ENCODE data around the gene UGP2. TPM values are rescaled to one million over a fixed set of nuclear protein-coding genes. Genes with fewer than 3 reads are reported as not detected.
"Not testable (repeated sequence)": the region's sequence is repeated elsewhere in the genome, so short reads cannot be mapped to it uniquely, and the experiment has no call there.

Gene UGP2
- total RNA-seq, result 57.5 and 59.2 TPM in 2 replicates

DNA sequence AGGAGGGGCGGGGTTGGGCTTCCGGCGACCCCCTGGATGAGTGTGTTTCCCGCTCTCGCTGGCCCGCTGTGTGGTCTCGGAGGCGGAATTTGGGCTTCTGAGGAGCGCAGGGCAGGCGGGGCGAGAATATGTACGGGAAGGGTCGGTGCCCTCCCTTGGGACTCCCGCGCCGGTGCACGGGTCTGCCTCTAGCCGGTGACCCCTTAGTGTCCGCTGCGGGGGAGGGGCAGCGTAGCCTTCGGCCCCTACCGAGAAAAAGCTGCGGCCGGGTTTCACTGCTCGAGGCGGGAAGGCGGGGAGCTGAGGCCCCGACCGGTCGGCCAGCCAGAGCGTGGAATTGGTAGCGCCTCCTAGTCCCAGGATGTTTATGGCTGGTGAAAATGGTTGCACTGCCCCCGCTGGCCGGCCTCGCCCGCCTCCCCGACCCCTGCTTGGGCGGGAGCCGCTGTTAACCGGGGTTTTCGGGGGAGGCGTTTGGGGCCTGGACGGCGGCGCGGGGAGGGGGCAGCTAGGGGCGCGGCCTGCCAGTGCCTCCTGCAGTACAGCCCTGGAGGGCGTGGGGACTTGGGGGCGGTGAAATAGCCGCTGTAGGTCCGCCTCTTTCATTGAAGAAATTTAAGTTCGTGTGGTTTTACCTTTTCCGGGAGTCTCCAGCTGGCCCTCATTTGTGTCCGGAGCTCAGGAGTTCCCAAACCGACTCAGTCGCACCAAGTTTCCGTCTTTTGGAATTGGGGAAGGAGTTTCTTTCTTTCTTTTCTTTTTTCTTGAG, at the start of gene UGP2:
UGP2 (plus strand) TSS at position 643 of the 769 bp plus-strand sequence. CDS start 290 bp downstream, outside the sequence.
- no peak for DNase-seq (ENCODE audit: extremely low read depth, low read depth, low spot score)

DNA sequence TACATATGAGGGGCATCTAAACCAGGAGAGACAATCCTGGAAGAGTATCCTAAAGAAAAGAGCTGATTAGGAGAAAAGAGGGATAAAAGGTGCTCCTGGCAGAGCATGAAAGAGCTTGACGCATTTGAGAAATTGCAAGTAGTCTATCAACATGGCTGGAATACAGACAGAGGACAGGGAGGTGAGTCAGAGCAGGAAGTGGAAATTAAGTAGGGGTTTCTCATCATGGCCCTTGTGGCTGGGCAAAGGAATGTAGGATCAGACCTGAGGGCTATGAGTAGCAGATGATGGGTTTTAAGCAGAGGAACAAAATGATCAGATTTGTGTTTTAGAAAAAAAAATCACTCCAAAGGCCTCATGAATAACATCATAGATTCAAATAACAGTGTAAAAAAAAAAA, 49.2 kb upstream of the UGP2 start:
- no peak for DNase-seq (ENCODE audit: extremely low read depth, low read depth, low spot score)

DNA sequence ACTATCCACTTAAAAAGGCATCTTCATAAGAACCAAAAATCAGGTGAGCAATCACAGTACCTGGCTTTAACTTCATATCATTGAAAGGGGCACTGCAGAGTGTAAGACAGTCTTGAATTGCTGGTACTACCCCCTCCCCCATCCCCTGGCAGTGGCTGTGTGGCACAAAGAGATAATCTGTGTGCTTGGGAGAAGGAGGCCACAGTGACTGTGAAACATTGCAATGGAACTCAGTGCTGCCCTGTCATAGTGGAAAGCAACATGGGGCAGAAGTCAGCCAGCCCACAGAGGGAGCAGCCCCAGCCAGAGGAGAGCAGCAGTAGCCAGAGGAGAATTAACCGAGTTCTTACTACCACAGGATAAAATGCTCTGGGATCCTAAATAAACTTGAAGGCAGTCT, 45.3 kb upstream of the UGP2 start:
- DNase-seq (ENCODE audit: extremely low read depth, low read depth, low spot score), result no peak

DNA sequence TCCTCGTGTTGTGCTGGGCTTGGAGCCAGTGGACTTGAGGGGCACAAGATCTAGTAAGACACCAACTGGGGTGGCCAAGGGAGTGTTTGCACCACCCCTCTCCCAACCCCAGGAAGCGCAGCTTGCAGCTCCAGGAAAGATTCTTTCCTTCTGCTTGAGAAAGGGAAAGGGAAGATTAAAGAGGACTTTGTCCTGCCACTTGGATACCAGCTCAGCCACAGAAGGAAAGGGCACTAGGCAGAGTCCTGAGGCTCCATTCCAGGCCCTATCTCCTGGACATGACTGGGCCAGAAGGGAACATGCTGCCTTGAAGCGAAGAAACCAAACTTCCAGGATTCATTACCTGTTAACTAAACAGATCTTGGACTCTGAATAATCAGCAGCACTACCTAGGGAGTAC, 44.9 kb upstream of the UGP2 start:
- DNase-seq (ENCODE audit: extremely low read depth, low read depth, low spot score), result no peak

DNA sequence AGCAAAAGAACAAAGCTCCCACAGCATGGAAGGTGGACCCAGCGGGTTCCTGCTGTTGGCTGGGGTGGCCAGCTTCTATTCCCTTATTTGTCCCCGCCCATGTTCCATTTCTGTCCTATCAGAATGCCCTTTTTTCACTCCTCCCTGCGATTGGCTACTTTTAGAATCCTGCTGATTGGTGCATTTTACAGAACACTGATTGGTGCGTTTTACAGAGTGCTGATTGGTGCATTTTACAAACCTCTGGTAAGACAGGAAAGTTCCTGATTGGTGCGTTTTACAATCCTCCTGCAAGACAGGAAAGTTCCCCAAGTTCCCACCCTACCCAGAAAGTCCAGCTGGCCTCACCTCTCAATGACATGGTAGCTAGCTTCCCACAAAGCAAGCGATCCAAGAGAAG, 40.2 kb upstream of the UGP2 start:
- no peak for DNase-seq (ENCODE audit: extremely low read depth, low read depth, low spot score)

DNA sequence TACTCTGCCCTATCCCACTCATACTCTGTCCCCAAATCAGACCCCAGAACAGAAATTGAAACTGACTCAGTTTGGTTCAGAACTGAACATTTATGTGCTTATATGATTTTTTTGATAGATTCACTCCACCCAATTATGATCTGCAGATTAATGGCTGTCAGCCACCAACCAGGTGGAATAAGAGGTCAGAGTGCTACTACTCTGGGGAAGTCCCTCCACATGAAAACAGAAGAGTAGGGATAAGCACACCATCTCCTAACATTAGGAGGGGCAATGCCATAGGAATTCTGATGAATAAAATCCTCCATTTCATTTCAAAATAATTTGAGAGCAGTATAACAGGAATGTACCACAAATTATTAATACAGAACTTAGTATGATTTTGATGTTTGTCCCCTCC, 36.3 kb upstream of the UGP2 start:
- DNase-seq (ENCODE audit: extremely low read depth, low read depth, low spot score), result no peak

DNA sequence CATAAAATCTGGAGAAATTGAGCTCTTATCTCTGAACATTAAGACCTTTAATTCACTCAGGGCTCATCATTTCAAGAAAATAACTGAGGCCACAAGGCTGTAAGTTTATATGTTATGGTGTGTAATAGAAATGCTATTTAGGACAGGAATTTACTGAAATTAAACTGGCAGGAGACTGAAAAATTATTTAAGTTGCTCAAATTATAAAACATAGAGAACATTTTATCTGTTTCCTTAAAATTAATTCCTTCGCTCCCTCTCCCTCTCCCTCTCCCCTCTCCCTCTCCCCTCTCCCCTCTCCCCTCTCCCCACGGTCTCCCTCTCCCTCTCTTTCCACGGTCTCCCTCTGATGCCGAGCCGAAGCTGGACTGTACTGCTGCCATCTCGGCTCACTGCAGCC, 33.7 kb upstream of the UGP2 start:
- DNase-seq (ENCODE audit: extremely low read depth, low read depth, low spot score), result not testable (repeated sequence)

DNA sequence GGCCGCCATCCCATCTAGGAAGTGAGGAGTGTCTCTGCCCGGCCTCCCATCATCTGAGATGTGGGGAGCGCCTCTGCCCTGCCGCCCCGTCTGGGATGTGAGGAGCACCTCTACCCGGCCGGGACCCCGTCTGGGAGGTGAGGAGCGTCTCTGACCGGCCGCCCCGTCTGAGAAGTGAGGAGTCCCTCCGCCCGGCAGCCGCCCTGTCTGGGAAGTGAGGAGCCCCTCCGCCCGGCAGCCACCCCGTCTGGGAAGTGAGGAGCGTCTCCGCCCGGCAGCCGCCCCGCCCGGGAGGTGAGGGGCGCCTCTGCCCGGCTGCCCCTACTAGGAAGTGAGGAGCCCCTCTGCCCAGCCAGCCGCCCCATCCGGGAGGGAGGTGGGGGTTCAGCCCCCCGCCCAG, 32.8 kb upstream of the UGP2 start:
- DNase-seq (ENCODE audit: extremely low read depth, low read depth, low spot score), result not testable (repeated sequence)

DNA sequence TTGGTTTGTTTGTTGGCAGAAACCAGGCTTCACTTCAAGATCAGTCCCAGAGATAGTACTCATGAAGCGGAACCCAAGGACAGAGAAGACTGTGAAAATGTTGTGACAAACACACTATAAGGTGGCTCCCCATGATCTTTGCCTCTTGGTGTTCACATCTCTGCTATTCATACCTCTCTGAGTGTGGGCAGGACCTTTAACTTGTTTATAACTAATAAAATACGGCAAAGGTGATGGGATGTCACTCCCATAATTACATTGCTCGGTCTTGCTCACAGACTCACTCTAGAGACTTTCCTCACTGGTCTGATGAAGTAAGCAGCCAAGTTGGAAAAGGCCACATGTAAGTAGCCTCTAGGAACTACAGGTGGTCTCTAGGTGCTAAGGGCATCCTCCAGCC, 30.6 kb upstream of the UGP2 start:
- DNase-seq (ENCODE audit: extremely low read depth, low read depth, low spot score), result no peak

DNA sequence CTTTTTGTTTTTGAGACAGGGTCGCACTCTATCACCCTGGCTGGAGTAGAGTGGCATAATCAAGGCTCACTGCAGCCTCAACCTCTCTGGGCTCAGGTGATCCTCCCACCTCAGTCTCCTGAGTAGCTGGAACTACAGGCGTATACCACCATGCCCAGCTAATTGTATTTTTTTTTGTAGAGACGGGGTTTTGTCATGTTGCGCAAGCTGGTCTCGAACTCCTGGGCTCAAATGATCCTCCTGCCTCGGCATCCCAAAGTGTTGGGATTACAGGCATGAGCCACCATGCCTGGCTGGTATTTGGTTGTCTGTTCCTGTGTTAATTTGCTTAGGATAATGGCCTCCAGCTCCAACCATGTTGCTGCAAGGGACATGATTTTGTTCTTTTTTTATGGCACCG, 29.8 kb upstream of the UGP2 start:
- not testable (repeated sequence) for DNase-seq (ENCODE audit: extremely low read depth, low read depth, low spot score)

DNA sequence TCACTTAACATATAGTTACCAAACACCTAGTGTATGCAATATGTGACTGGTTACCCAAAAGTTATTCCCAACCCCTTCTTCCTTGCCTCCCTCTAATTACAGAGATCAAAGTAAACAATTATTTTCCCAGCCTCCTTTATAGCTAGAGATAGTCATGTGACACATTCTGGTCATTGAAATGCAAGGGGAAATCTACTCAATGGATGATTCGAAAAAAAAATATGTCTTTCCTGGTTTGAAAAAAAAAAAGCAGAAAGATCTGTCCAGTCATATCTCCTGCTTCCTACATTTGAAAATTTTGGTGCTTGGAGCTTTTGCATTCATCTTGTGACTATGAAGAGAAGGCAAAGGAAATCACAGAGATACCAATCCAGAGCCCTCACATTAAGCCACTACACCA, 27.6 kb upstream of the UGP2 start:
- no peak for DNase-seq (ENCODE audit: extremely low read depth, low read depth, low spot score)

DNA sequence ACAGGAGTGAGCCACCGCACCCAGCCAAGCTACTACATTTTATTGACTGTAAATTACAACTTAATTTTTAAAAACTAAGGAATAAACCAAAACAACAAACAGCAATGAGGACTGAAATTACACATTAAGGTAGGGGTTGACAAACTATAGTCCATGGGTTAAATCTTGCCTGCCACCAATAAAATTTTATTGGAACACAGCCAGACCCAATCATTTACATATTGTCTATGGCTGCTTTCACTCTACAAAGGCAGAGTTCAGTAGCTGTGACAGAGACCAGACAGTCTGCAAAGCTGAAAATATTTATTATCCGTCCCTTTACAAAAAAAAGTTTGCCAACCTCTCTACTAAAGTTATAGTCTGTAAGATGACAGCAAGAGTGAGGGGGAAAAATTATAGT, 24.3 kb upstream of the UGP2 start:
- DNase-seq (ENCODE audit: extremely low read depth, low read depth, low spot score), result no peak

DNA sequence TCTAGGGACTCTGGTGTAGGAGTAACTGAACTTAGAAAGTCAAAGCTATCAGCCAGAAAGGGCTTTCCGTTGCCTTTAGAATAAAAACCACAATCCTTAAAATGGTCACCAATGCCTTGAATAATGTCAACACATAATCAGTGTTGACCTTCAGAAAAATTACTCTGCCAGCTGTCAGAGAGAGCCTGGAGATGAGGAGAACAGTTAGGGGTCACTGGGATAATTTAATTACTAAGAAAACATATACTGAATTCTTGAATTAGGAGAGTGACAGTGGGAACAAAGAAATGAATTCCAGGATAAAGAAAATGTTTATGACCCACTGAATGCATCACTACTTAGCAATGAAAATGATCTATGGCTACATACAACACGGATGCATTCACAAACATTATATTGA, 23.4 kb upstream of the UGP2 start:
- DNase-seq (ENCODE audit: extremely low read depth, low read depth, low spot score), result no peak

DNA sequence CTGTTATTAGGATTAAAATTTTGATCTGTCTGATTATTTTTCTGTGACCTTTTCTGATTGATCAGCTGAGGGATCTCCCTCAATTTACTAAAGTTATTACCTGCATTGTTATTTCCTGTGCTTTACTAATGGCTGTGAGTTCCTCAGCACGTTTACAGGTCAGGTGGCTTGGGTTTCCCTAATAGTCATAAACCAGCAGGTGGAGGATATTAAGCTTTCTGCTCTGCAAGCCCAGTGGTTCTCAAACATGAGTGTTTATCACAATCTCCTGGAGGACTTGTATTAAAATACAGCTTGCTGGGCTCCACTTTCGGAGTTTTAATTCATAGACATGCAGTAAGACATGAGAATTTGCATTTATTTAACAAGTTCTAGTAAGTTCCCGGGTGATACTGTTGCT, 22.4 kb upstream of the UGP2 start:
- DNase-seq (ENCODE audit: extremely low read depth, low read depth, low spot score), result no peak

DNA sequence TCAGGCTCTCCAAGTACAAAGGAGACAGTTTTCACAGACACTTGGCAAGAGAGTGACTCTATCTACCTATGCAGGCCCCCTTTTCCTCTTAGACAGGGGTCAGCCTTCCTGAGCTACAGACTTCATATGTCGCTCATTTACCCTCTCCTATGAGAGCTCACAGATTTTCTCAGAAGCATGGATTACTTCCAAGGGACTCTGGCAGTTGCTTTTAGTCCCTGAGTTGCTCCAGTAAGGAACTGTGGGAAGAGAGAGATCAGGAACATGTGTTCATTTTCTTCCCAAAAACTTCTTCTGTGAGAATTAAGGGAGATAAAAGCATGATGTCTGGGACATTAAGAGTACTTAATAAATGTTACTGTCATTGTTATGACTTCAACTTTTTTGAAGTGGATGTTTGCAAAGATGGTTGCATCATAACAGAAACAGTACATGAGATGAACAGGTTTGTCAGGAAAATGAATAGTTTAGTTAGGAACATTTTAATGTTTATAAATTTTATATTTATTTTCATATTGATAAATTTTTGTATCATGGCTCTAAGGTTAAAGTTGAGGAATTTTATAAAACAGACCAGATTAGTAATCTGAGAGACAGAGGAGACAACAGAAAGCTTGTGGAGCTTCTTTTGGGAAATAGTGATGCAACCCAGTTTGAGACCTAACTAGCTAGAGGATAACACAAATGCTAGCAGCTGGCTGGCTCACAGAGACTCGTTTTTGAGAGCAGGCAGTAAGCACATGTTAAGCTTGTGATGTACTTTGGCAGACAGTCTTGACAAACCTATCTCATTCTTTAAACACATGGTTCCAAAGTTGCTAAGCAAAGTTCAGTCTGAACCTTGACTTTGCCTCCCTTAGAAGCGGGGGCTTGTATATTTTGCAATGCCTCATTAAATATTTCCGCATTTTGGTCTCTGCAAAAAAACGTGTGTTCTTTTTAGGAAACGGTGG, 21.7 kb upstream of the UGP2 start:
- no peak for DNase-seq (ENCODE audit: extremely low read depth, low read depth, low spot score)

DNA sequence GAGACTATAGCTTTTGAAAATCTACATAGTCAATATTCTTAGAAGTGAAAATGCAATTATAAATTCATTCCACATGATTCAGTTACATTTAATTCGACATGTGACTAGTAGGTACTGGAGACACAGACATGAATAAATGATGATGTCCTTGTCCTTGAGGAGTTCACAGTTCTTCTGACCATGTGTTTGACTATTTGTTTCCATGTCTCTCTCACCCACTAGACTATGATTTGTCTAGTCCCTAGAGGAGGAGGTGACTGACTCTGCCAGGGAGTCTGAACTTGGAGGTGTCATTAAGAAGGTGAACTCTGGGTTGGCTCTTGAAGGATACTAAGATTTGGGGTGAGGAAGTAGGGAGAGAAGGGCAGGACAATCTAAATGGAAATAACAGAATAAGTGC, 20.7 kb upstream of the UGP2 start:
- no peak for DNase-seq (ENCODE audit: extremely low read depth, low read depth, low spot score)

DNA sequence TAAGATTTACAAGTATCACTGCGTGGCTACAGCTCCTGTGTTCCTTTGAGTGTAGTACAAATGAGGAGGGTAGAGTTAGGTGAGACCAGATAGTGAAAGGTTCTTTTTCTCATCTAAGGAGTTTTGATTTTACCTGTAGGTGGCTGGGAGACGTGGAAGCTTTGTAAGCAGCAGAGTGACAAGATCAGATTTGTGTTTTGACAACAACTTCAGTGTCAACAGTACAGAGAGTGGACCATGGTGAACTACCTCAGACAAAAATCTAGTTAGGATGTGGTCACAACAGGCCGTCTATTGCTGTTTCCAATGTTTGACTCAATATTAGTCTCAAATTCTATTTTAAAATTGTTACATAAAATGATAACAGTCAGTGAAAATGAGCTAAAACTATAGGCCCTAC, 20.3 kb upstream of the UGP2 start:
- no peak for DNase-seq (ENCODE audit: extremely low read depth, low read depth, low spot score)

DNA sequence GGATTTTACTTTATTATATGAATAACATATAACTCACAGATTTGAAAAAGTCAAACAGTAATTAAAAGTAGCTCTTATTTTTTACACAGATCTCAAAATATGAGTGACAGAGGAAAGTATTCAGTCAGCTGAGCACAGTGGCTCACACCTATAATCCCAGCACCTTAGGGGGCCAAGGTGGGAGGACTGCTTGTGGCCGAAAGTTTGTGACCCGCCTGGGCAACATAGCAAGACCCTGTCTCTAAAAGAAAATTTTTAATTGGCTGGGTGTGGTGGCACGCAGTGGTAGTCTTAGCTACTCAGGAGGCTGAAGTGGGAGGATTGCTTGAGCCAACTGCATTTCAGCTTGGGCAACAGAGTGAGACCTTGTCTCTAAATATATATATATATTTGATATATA, 19.2 kb upstream of the UGP2 start:
- no peak for DNase-seq (ENCODE audit: extremely low read depth, low read depth, low spot score)

DNA sequence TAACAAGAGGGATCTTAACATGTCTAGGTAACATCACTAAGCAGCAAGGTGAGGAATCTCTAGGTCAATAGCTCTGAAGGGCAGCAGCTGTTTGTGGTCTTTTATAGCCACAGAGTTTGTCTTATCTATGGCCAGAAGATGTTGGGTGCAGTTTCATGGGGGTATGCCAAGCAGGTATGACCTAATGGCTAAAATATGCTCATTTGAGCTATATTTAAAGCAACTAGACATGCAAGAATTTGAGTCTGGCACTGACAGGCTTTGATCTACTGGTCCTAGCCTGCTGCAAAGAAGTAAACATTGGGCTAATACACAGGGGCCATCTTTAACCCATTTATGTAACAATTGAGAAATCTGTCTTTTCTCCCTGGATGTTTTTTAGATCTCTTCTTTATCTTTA, 13.9 kb upstream of the UGP2 start:
- DNase-seq (ENCODE audit: extremely low read depth, low read depth, low spot score), result no peak

DNA sequence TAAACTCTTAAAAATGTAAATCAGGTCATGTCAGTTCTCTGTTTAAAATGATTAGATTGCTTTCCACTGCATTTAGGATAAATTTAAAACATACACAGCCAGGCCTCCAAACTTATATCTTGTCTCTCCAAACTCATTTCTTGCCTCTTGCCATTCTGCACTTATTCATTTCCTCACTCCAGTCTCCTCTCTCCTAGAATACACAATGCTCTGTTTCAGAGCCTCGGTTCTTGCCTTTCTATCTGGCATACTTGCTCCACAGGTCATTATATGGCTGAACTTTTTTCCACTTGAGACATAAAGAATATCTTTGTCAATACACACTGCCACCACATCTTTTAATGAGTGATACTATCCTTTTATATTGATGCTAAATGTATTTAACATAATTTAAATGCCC, 10.5 kb upstream of the UGP2 start:
- no peak for DNase-seq (ENCODE audit: extremely low read depth, low read depth, low spot score)

DNA sequence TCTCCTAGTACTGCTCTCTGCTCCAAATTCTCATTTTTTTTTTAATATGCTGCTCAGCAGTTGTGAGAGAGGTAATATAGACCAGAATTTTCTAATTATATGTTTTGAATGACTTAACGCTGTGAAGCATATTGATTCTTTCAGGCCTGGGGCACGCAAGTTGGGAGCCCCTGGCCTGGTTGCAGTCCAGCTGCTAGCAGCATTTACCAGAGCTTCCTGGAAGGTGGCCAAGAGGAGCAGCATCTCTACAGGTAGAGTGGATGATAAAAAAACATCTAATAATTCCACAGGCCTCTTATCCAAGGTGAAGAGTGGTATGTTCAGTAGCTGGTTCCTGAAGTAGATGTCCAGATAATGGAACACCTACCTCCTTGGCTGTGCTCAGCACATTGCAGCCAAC, 7.3 kb upstream of the UGP2 start:
- no peak for DNase-seq (ENCODE audit: extremely low read depth, low read depth, low spot score)

DNA sequence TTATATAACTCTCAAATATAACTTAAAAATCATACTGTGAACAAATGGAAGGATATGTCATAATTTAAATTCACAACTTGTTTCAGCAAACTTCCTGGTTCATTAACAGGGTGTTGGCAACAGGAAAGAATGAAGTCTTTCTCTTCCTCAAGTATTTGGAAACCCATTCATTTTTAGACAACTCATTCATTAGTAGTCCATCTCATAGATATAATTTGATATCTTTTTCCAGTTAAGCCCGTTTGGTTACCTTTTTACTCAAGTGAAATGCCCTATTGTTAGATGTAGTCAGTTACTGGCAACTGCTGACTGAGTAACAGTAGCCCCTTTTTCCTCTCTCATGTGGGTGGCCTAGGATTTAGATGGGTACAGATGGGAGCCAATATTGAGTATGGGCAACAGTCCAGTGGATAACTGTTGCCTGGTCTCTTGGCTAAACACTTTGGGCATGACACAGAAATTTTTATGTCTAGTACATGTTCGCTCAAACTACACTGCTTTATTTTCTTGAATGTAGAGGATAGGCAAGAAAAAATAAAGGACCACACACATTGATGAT, 4.6 kb upstream of the UGP2 start:
- DNase-seq (ENCODE audit: extremely low read depth, low read depth, low spot score), result no peak

Data from glomerular endothelial cell (primary cell).